SIG-M5 (cell line): ENCODE measurements around the gene QPCT.

ENCODE experiments used
- DNase-seq: peaks from one replicate; lab custom pipeline; 2025; lab: John Stamatoyannopoulos, UW

Gene QPCT

GRCh38 chr2:37324786-37325624, 19.4 kb upstream of the QPCT start, which contains the start of gene PRKD3:
TSS of gene PRKD3 (minus strand) at chr2:37324833. CDS start at chr2:37316524, 8,309 bp downstream.
- no peak for DNase-seq

DNA sequence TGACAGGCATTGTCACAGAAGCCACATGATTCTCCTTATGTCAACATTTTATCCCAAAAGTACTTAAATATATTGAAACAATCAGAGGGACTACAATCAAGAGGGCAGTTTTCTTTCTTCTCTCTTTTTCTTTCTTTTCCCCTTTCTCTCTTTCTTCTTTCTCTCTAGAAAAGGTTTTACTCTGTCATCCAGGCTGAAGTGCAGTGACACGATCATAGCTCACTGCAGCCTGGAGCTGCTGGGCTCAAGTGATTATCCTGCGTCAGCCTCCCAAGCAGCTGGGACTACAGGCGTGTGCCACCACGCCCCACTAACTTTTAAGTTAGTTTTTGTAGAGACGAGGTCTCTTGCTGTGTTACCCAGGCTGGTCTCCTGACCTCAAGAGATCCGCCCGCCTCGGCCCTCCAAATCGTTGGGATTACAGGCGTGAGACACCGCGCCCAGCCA, 18.8 kb upstream of the QPCT start:
- no peak for DNase-seq

GRCh38 chr2:37326285-37326684, 18.1 kb upstream of the QPCT start:
- no peak for DNase-seq

DNA sequence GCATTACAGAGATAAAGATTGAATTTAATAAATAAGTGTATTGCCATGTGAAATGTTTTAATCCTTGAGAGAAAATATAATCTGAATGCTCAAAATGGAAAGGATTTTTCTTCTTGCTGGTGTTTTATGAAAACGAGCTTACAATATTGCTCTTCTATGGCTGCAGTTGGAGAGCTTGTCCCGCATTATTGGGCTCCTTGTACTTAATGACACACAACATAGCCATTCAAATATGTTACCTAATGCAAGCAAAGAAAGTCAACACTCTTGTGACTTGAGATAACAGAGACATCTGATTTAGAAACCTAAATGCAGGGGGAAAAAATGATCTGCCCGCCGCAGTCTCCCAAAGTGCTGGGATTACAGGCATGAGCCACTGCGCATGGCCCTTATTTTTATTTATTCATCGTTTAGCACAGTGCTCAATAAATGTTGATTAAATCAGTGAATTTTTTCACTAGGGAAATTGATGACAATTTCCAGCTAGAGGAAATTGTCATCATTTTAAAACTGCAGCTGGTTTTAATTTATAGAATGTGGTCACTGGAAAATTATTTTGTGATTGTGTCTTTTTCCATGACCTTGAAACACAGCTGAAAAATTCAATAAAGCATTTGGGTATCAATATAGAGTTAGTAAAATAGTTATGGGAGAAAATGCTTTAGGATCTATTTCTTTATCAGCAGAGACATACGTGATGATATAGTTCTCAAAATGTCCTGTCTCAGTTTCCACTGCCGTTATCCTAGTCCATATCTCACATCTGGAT, 17.4 kb upstream of the QPCT start:
- no peak for DNase-seq

- no peak for DNase-seq
Measured at GRCh38 chr2:37330681-37331080, 13.7 kb upstream of the QPCT start.

- no peak for DNase-seq
Measured at GRCh38 chr2:37332560-37332959, 11.9 kb upstream of the QPCT start.

- no peak for DNase-seq
Measured at GRCh38 chr2:37333256-37333655, 11.2 kb upstream of the QPCT start.

DNA sequence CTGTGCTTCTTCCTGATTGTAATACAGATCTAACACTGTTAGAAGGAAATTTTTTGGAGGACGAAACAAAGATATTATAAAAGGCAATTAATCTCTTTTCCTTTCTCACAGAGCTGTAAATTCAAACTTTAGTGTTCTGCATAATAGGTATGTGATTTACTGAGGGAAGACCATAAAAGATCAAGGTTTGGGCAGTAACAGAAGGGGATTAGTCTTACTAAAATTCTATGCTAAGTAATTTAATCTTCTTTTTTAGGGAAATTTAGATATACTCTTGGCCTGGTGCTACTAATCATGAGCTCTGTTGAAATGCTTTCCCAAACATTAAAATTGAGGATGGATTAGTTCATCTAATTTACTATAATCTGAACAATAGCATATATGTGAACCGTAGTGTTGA, 8.8 kb upstream of the QPCT start:
- DNase-seq = no peak

DNA sequence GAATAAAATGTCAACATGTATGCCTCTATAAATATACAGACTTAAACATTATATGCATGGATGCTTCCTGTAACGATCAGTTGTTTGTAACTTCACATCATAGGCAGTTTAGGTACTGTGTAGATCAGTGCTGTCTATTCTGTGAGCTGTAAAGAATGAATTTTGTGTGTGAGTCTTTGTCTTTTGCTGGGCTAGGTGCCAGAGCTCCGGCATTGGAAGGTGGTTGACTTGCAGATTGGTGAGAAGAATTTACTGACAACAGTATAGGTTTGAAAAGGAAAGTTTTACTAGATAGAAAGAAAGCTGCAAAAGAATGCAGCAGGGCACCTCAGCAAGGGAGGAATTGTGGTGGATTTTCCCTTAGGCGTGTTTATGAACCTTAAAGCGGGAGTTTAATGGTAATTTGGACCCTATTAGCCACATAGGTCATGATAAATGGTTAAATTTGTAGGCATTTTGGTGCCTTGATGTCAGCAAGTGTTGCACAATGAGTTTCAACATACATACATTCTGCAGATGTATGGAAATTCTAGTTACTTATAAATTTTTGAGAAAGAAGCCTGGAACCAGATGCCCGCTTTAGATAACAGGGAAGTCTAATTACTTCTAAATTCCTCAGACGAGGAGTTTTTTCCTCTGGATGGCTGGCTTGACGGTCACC, 6.7 kb upstream of the QPCT start:
- no peak for DNase-seq

- no peak for DNase-seq
Measured at GRCh38 chr2:37338933-37339332, 5.5 kb upstream of the QPCT start.

DNA sequence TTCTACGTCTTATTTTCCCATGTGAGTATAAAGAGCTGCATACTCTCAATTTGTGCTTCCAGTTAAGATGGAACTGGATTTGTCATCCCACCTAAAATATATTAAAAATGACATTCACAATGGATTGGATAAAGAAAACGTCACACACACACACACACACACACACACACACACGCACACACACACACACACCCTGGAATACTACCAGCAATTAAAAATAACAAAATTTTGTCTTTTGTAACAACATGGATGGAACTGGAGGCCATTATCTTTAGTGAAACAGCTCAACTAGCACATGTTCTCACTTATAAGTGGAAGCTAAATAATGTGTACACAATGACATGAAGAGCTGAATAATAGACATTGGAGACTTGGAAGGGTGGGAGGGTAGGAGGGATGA, 3.8 kb upstream of the QPCT start:
- DNase-seq = no peak

- DNase-seq = no peak
Measured at GRCh38 chr2:37342591-37343220, 1.7 kb upstream of the QPCT start.

DNA sequence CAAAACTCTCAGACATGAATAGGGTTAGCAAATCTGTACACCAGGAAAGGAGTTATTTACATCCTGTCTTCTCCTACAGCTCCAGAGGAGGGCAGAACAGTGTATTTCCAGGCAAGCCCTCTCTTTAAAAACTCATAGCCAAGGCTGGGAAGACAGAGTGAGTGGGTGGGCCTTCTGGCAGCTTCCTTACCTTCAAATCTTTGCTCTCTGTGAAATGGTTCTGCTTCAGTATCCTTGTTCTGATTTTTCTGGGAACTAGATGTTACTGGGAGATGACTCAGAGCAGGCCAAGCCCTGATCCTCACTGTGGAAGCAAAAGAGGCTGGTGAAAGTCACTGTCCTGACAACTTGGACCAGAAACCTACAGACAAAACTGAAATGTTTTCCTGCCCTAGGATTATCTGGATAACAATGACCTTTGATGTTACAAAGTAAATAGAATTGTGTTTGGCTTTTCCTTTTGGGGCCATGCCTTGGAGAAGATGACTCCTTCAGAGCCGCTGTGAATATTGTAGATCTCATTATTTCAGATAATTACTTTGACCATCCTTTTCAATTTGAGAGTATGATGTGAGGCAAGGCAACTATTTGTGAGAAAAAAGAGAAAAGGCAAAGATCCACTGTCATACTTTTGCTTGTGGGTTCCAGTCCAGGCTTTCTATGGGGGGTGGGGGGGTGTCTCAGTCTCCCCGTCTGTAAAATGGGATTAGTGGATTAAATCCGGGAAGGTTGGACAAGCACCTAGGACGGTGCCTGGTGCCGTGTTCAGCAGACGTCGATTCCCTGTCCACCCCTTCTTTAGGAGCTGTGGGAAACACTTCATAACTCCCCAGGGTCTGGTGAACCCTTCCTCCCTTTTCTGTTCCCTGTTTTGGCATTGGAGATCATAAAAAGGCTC, 644 bp upstream of the QPCT start:
- no peak for DNase-seq

- no peak for DNase-seq
Measured at GRCh38 chr2:37348155-37348554, 3.7 kb downstream of the QPCT start.

DNA sequence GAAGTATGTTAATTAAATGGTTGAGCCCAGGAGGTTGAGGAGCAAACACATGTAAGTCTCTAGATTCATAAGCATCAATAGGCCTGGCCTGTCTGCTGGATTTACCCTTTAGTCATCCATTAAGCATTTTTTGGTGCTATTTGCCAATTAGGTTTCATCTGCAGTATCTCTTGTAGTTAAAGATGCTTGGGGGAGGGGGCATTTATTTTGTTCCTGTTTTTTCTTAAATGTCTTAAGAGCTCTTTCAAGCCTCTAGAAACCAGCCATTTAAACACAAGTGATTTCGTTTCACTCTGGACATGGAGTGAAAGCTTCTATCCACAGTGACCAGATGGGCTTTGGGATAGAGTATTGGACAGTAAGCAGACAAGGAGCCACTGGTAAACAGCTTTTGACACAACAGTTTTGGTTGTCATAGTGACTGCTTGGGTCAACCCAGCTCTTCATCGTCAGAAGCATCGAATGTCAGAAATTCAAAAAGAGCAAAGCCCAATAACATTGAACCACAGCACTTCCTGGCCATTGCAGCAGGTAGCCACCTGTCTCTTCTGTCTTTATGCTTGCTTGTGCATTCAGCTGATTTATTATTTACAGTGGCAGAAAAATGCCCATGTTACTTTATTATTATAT, 4.9 kb downstream of the QPCT start:
- DNase-seq = no peak

GRCh38 chr2:37350034-37350433, 5.6 kb downstream of the QPCT start:
- no peak for DNase-seq

DNA sequence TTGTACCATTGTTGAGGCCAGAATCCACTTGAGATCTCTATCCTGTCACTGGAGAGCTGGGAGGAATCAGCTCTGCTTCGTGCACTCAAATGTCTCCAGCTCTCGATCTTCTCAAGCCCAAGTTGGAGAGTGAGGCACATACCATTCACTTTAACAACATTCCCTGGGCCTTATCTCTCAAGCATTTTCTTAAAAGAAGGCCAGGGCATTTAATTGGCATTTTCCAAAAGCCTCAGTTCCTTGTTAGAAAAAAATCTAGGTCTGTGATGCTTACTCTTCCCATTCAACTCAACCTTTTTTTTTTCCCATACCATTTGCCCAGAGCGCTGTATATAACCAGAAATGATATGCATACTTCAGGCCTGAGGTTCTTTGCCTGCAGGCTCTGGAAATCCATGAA, 10.1 kb downstream of the QPCT start:
- no peak for DNase-seq

- no peak for DNase-seq
Measured at GRCh38 chr2:37355735-37356134, 11.3 kb downstream of the QPCT start.

- no peak for DNase-seq
Measured at GRCh38 chr2:37356299-37356698, 11.9 kb downstream of the QPCT start.

GRCh38 chr2:37357069-37357468, 12.6 kb downstream of the QPCT start:
- DNase-seq = no peak

DNA sequence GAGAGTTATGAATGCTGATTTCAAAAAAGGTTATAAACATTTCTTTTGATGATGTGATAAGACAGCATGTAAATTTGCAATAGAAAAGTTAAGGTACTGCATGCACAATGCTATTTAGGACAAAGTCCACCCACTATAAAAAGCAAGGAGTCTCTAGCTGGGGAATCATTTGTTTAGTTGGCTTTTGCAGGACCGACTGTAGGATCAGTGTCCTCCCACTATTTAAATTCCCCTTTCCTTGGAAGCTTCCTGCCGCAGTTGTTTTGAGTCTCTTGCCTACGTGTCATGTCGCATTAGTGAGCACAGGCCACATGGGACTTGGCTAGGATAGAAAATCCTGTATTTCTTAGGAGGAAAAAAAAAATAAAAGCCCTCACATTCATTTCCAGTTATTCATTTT, 13.1 kb downstream of the QPCT start:
- DNase-seq = no peak
